SIG-M5 treated with dmso at 0.1 percent for 504 hours (cell line): Measurements from ENCODE around the gene STK26.
"Not testable (repeated sequence)": the region's sequence is repeated elsewhere in the genome, so short reads cannot be mapped to it uniquely, and the experiment has no call there.

Source experiments
- DNase-seq: peaks from one replicate; lab custom pipeline; 2025; ENCODE audit not compliant: unreplicated experiment; lab: John Stamatoyannopoulos, UW

Gene STK26

DNA sequence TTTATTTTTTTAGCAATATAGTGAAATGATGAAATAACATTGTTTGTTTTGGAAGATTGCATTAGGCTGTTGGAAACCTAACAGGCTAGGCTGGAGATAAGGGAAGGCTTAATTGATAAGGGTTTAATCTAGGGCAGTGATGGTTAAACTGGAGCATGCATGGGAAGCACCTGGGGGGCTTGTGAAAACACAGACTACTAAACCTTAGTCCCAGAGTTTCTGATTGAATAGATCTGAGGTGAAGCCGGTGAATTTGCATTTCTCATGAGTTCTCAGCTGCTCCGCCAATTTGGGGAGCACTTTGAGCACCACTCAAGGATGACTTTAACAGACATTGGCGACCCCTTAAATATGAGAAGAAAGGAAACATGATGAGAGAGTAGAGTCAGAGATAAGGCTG is 11.5 kb downstream of the STK26 start:
- no peak for DNase-seq

DNA sequence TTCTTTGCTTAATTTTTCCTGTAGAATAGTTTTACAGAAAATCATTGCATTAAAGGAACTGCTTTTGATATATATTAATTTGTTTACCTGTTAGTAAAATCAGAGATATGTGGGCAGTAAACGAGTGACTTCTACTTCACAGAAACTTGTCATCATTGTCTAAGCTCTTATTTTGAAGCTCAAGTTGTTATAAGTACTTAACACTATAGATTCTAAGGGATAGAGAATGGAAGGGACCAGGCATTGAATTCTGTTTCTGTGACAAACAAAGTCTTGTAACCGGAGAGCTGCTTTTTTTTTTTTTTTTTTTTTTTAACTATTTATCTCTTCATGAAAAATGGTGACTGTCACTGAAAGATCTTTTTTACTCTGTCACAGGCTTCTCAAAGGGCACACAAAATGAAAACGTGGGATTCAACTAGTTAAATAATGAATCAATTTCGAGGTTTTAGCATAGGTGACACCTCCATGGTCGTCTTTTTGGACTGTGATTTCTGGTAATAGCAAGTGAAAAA is 14.4 kb downstream of the STK26 start:
- DNase-seq, result no peak

DNA sequence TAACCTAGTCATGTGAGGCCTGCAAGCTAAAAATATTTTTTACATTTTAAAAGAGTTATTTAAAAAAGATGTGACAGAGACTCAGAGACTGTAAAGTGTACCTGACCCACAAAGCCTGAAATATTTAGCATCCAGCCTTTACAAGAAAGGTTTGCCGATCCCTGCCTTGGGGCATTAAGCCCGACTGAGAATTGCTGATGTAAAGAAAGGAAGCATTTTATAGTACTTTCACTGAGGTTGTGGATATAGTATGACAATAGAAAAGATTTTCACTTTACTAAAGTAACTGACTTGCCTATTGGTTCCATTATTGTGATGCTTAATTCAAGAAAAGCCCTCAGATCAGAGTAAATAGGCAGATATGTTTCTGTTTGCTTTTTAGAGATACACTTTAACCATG is 17.0 kb downstream of the STK26 start:
- DNase-seq, result no peak

GRCh38 chrX:132041015-132041414 is 17.9 kb downstream of the STK26 start:
- no peak for DNase-seq

GRCh38 chrX:132043977-132044376 is 20.9 kb downstream of the STK26 start:
- DNase-seq, result no peak

- DNase-seq, result no peak
Measured at GRCh38 chrX:132044953-132045352, 21.9 kb downstream of the STK26 start.

DNA sequence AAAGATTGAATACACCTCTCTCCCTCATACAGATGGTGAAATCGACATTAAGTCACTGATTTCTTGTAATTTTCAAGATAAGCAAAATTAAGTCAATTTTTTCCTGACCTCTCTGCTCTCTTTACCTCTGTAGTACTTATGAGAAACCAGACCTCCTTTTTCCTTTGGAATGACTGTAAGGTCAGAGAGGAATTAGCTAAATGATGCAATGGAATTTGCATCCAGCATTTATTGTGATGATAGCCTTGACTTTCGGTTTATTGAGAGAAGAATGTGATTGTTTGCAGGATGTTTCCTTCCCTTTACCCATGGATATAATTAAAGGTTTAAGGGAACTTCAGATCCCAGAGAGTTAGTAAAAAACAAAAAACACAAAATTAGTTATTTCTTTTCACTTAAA is 22.4 kb downstream of the STK26 start:
- no peak for DNase-seq

GRCh38 chrX:132046533-132046932 is 23.4 kb downstream of the STK26 start:
- DNase-seq, result no peak

DNA sequence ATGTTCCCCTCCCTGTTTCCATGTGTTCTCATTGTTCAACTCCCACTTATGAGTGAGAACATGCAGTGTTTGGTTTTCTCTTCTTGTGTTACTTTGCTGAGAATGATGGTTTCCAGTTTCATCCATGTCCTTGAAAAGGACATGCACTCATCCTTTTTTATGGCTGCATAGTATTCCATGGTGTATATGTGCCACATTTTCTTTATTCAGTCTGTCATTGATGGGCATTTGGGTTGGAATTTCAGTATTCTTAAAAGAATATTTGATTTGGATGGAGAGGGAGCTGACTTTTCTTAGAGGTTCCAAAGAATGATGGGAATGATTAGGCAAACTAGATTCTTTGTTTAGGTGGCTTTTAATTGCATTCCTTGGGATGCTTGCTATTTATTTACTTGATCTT is 28.7 kb downstream of the STK26 start:
- not testable (repeated sequence) for DNase-seq

- DNase-seq, result no peak
Measured at GRCh38 chrX:132058050-132058449, 34.9 kb downstream of the STK26 start.

GRCh38 chrX:132058975-132059374 is 35.9 kb downstream of the STK26 start:
- DNase-seq, result no peak

DNA sequence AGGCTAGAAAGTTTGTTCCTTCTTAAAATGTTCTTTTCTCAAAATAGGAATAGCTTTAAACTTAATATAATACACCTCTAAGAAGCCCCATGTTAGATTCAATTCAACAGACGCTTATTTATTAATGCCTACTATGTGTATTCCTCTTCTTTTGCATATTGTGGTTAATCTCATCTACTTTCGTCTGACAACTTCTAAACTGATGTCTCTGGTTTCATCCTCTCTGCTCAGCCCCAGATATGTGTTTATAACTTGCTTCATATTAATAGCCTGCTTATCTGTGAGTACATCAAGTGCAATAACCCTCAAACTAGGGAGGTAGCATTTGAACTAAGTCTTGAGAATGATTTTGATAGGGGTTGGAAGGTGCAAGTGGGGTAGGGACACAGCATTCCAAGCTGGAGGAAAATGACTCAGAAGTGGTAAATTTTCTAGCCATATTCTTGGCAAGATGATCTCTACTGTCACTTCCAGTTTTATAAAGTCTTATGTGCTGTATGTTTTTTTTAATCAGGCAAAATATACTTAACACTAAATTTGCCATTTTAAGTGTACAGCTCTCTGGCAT is 37.0 kb downstream of the STK26 start:
- DNase-seq, result no peak

DNA sequence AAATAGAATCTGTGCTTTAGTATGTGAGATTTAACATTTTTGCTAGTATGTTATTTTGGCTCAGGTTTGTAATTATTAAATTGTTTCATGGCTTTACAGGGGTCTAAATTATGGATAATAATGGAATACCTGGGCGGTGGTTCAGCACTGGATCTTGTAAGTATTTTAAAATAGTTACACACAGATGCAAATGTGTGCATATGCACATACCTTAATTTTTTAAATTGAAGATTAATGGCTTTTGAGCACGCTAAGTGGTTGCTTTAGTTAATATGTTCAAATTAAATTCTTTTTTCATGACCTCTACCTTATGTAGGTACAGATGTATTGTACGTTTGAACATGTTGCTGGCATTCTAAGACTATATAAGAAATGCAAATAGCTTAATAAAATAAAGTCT is 40.2 kb downstream of the STK26 start:
- no peak for DNase-seq

DNA sequence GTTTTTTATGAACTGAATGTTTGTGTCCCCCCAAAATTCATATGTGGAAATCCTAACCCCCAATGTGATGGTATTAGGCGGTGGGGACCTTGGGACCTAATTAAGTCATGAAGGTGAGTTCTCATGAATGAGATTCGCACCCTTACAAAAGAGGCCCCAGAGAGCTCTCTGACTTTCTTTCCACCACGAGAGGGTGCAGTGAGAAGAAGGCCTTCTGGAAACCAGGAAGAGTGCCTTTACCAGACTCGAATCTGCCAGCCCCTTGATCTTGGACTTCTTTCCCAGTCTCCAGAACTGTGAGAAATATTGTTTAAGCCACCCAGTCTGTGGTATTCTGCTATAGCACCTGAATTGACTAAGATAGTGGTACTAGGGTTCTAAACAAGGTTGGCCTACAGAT is 40.8 kb downstream of the STK26 start:
- DNase-seq, result no peak

- DNase-seq, result no peak
Measured at GRCh38 chrX:132068405-132068804, 45.3 kb downstream of the STK26 start.

- peak; percentile 2 for DNase-seq
Measured at GRCh38 chrX:132071254-132071653, 48.2 kb downstream of the STK26 start.

- DNase-seq, result no peak
Measured at GRCh38 chrX:132077414-132077813, 54.3 kb downstream of the STK26 start.

GRCh38 chrX:132077912-132078311 is 54.8 kb downstream of the STK26 start:
- no peak for DNase-seq

DNA sequence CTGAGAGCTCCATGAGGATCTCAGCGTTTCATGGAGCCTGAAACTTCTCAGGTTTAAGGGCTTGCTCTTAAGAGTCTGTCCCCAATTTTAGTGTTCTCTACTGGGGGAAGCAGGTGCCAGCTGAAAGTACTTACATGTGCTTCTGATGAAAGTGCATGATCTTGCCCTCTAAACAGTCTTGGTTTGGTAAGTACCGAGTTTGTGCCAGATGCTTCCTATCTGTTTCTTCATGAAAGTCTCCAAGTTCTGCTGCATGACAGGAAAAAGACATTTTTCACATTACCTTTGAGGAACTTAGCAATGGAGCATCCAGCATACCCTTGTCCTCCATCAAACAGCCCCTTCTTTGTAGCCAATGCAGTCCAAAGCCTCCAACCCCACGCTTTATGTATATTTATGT is 62.7 kb downstream of the STK26 start:
- no peak for DNase-seq

DNA sequence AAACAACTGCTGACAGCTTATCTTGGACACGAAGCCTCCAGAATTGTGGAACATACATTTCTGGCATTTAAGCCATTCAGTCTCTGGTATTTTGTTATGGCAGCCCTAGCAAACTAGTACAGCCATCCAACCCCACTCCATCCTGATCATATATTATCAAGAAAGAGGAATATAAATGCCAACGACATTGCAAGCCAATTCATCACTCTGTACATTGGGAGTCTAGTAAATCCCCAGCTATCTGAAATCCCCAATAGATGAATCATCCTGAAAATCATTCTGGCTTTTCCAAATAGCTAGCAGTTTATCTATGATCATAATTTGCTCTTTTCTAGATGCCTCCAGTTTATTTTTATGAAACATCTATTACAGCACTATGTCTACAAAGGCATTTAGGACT is 63.6 kb downstream of the STK26 start:
- DNase-seq, result no peak

DNA sequence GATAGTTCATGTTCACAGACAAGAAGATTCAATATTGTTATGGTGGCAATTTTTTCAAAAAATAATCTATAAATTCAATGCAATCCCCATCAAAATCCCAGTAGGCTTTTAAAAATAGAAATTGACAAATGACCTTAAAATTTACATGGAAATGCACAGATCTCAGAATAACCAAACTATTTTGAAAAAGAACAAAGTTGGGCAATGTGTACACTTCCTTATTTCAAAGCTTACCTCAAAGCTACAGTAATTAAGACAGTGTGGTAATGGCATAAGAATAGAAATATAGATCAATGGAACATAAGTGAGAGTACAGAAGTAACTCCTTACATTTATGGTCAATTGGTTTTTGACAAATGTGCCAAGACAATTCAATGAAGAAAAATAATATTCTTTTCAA is 65.8 kb downstream of the STK26 start:
- peak; percentile 65 for DNase-seq

DNA sequence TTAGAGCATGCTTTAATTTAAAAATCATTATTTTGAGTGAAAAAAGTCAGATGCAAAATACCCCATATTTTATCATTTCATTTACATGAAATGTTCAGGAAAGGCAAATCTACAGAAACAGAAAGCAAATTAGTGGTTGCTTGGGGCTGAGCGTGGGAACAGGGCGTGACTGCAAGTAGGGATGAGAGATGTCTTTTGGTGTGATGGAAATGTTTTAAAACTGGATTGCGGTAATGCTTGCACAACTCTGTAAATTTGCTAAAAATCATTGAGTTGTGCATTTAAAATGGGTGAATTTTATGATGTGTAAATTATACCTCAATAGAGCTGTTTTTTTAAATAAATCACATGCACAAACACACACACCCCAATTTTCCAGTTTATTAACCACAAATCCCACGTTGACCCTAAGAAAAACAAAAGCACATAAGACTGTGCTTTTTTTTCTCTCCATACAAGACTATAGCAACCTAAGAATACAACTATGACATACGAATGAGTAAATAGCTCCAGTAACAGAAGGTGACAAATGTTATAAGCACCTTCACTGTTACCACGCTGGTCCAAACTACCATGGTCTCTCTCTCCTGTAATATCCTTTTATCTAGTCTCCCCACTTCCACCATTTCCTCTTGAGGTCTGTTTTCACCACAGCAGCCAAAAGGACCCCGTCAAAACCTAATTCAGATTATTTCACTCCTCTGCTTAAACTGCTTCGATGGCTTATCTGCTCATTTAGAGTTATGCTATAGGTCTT is 67.5 kb downstream of the STK26 start:
- peak; percentile 34 for DNase-seq
